SK-N-SH treated with all-trans-retinoic acid at 6 μM for 48 hours (cell line): ENCODE results near the gene EPS8.

Experiments used
- ATAC-seq: fragments of 200-7000 bp; cut with Tn5 transposase; 3 replicates; pipeline ENCODE4 v1.9.1; 2020; ENCODE audit warnings: mild to moderate bottlenecking, moderate library complexity
- ARNTL ChIP-seq: fragments of 450-650 bp; formaldehyde crosslinking; IDR thresholded peaks from 2 replicates; pipeline ENCODE4 v1.5.0; 2020; ENCODE audit warnings: low read depth, mild to moderate bottlenecking, moderate library complexity, borderline replicate concordance
- BACH2 ChIP-seq: fragments of 250-450 bp; sonication (Bioruptor Pico); IDR thresholded peaks from 2 replicates; pipeline ENCODE4 v1.9.0; 2021; ENCODE audit warnings: mild to moderate bottlenecking, borderline replicate concordance
- CSDC2 ChIP-seq: fragments of 250-450 bp; sonication (Bioruptor Pico); IDR thresholded peaks from 2 replicates; pipeline ENCODE4 v1.5.0; 2020; ENCODE audit warnings: mild to moderate bottlenecking, moderate library complexity
- ESRRG ChIP-seq: fragments of 250-450 bp; sonication (Bioruptor Pico); IDR thresholded peaks from 2 replicates; pipeline ENCODE4 v1.6.1; 2021; ENCODE audit warnings: mild to moderate bottlenecking
- GLIS3 ChIP-seq: fragments of 250-450 bp; sonication (Bioruptor Pico); IDR thresholded peaks from 2 replicates; pipeline ENCODE4 v1.5.0; 2020; ENCODE audit warnings: mild to moderate bottlenecking, moderate library complexity
- ISL1 ChIP-seq: fragments of 250-450 bp; sonication (Bioruptor Pico); IDR thresholded peaks from 2 replicates; pipeline ENCODE4 v2.1.2; 2022; ENCODE audit warnings: mild to moderate bottlenecking, moderate library complexity
- OSR1 ChIP-seq: fragments of 250-450 bp; sonication (Bioruptor Pico); IDR thresholded peaks from 2 replicates; pipeline ENCODE4 v1.8.0; 2022; ENCODE audit warnings: moderate library complexity, mild to moderate bottlenecking, inconsistent platforms
- PPARA ChIP-seq: fragments of 250-450 bp; sonication (Bioruptor Pico); IDR thresholded peaks from 2 replicates; pipeline ENCODE4 v1.5.0; 2020; ENCODE audit warnings: mild to moderate bottlenecking, borderline replicate concordance
- RARB ChIP-seq: fragments of 250-450 bp; sonication (Bioruptor Pico); IDR thresholded peaks from 2 replicates; pipeline ENCODE4 v1.8.0; 2021; ENCODE audit warnings: mild to moderate bottlenecking, moderate library complexity
- SNAI2 ChIP-seq: fragments of 250-450 bp; sonication (Bioruptor Pico); IDR thresholded peaks from 2 replicates; pipeline ENCODE4 v1.5.0; 2020; ENCODE audit warnings: mild to moderate bottlenecking, moderate library complexity
- TCF4 ChIP-seq: fragments of 250-450 bp; sonication (Bioruptor Pico); IDR thresholded peaks from 2 replicates; pipeline ENCODE4 v1.8.0; 2021; ENCODE audit warnings: mild to moderate bottlenecking, moderate library complexity, borderline replicate concordance
- TOX ChIP-seq: fragments of 250-450 bp; sonication (Bioruptor Pico); IDR thresholded peaks from 2 replicates; pipeline ENCODE4 v1.8.0; 2021; ENCODE audit warnings: mild to moderate bottlenecking, moderate library complexity, borderline replicate concordance
- ZC3H10 ChIP-seq: fragments of 250-450 bp; sonication (Bioruptor Pico); IDR thresholded peaks from 2 replicates; pipeline ENCODE4 v1.5.1; 2021; ENCODE audit warnings: mild to moderate bottlenecking, moderate library complexity
- ZFP30 ChIP-seq: fragments of 450-650 bp; formaldehyde crosslinking; IDR thresholded peaks from 2 replicates; pipeline ENCODE4 v1.5.0; 2022; ENCODE audit warnings: mild to moderate bottlenecking, moderate library complexity
- ZNF565 ChIP-seq: fragments of 450-650 bp; formaldehyde crosslinking; conservative IDR thresholded peaks from 2 replicates; pipeline ENCODE4 v1.5.0; 2020; ENCODE audit warnings: low read depth, mild to moderate bottlenecking, moderate library complexity
- ZNF70 ChIP-seq: fragments of 450-650 bp; formaldehyde crosslinking; IDR thresholded peaks from 2 replicates; pipeline ENCODE4 v1.5.0; 2020; ENCODE audit warnings: mild to moderate bottlenecking, moderate library complexity
- ZNF8 ChIP-seq: fragments of 450-650 bp; formaldehyde crosslinking; IDR thresholded peaks from 2 replicates; pipeline ENCODE4 v1.5.0; 2020; ENCODE audit warnings: mild to moderate bottlenecking, moderate library complexity
- TF ChIP-seq, protein P1 (sequence below): fragments of 250-450 bp; sonication (Bioruptor Pico); IDR thresholded peaks from 2 replicates; pipeline ENCODE4 v1.8.0; 2021; ENCODE audit warnings: low read depth, mild to moderate bottlenecking, moderate library complexity, borderline replicate concordance
- TF ChIP-seq, protein P2 (sequence below): fragments of 250-450 bp; sonication (Bioruptor Pico); IDR thresholded peaks from 2 replicates; pipeline ENCODE4 v1.5.0; 2020; ENCODE audit warnings: mild to moderate bottlenecking, moderate library complexity
- TF ChIP-seq, protein P3 (sequence below): fragments of 250-450 bp; sonication (Bioruptor Pico); IDR thresholded peaks from 2 replicates; pipeline ENCODE4 v1.5.1; 2021; ENCODE audit warnings: mild to moderate bottlenecking, moderate library complexity
- TF ChIP-seq, protein P4 (sequence below): fragments of 250-450 bp; sonication (Bioruptor Pico); IDR thresholded peaks from 2 replicates; pipeline ENCODE4 v1.5.1; 2020; ENCODE audit warnings: low read depth, mild to moderate bottlenecking, moderate library complexity
- TF ChIP-seq, protein P5 (sequence below): fragments of 250-450 bp; sonication (Bioruptor Pico); IDR thresholded peaks from 2 replicates; pipeline ENCODE4 v1.8.0; 2020; ENCODE audit warnings: mild to moderate bottlenecking, moderate library complexity, borderline replicate concordance

The EPS8 gene

DNA sequence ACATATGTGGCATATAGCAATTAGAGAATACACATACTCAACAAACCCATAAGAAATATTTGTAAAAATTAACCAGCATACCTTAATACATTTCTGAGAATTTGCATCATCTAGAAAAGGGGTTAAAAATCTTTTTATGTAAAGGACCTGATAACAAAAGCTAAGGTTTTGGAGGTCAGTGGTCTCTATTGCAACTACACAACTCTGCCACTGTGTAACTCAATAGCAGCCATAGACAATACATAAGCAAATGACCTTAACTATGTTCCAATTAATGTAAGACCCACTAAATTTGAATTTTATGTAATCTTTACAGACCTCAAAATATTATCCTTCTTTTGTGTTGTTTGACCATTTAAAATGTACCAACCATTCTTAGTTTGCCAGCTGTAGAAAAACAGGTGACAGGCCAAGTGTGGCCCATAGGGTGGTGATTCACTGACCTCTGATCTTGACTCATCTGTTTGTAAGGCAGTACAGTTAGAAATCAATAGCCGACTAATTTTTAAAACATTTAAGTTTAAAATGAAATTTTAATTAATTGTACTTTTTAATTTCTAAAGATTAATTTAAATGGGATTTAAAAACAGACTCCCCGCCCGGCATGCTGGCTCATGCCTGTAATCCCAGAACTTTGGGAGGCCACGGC lies 7.4 kb upstream of the EPS8 start:
- no peak for ATAC-seq
- TF ChIP-seq TOX (CRISPR knock-in tag) (no peak), ARNTL (CRISPR knock-in tag) (no peak), SNAI2 (CRISPR knock-in tag) (no peak), BACH2 (CRISPR knock-in tag) (no peak), TCF4 (CRISPR knock-in tag) (no peak), ZNF8 (CRISPR knock-in tag) (no peak), OSR1 (no peak), GLIS3 (no peak), RARB (no peak), ZC3H10 (no peak), ESRRG (no peak), ZNF70 (CRISPR knock-in tag) (no peak), ZNF565 (no peak)
- TF ChIP-seq, protein P1, sequence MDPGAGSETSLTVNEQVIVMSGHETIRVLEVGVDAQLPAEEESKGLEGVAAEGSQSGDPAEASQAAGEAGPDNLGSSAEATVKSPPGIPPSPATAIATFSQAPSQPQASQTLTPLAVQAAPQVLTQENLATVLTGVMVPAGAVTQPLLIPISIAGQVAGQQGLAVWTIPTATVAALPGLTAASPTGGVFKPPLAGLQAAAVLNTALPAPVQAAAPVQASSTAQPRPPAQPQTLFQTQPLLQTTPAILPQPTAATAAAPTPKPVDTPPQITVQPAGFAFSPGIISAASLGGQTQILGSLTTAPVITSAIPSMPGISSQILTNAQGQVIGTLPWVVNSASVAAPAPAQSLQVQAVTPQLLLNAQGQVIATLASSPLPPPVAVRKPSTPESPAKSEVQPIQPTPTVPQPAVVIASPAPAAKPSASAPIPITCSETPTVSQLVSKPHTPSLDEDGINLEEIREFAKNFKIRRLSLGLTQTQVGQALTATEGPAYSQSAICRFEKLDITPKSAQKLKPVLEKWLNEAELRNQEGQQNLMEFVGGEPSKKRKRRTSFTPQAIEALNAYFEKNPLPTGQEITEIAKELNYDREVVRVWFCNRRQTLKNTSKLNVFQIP (CRISPR knock-in tag), result no peak
- TF ChIP-seq, protein P2, sequence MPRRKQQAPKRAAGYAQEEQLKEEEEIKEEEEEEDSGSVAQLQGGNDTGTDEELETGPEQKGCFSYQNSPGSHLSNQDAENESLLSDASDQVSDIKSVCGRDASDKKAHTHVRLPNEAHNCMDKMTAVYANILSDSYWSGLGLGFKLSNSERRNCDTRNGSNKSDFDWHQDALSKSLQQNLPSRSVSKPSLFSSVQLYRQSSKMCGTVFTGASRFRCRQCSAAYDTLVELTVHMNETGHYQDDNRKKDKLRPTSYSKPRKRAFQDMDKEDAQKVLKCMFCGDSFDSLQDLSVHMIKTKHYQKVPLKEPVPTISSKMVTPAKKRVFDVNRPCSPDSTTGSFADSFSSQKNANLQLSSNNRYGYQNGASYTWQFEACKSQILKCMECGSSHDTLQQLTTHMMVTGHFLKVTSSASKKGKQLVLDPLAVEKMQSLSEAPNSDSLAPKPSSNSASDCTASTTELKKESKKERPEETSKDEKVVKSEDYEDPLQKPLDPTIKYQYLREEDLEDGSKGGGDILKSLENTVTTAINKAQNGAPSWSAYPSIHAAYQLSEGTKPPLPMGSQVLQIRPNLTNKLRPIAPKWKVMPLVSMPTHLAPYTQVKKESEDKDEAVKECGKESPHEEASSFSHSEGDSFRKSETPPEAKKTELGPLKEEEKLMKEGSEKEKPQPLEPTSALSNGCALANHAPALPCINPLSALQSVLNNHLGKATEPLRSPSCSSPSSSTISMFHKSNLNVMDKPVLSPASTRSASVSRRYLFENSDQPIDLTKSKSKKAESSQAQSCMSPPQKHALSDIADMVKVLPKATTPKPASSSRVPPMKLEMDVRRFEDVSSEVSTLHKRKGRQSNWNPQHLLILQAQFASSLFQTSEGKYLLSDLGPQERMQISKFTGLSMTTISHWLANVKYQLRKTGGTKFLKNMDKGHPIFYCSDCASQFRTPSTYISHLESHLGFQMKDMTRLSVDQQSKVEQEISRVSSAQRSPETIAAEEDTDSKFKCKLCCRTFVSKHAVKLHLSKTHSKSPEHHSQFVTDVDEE, result no peak
- TF ChIP-seq, protein P3, sequence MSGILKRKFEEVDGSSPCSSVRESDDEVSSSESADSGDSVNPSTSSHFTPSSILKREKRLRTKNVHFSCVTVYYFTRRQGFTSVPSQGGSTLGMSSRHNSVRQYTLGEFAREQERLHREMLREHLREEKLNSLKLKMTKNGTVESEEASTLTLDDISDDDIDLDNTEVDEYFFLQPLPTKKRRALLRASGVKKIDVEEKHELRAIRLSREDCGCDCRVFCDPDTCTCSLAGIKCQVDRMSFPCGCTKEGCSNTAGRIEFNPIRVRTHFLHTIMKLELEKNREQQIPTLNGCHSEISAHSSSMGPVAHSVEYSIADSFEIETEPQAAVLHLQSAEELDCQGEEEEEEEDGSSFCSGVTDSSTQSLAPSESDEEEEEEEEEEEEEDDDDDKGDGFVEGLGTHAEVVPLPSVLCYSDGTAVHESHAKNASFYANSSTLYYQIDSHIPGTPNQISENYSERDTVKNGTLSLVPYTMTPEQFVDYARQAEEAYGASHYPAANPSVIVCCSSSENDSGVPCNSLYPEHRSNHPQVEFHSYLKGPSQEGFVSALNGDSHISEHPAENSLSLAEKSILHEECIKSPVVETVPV, result no peak

DNA sequence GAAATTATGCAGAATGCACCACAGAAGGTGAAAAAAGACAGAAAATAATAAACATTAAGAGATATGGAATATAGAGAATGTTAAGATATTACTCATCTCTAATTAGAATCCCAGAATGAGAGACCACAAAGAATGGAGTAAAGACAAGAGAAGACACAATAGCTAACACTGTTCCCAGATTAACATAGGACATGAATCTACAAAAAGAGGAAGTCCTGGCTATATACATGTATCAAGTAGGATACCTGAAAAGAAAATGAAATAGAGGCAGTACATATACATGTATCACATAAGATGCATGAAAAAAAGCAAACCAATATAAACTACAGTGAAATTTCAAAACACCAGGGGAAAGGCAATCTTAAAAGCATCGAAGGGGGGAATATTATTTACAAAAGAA lies 5.6 kb upstream of the EPS8 start:
- TF ChIP-seq SNAI2 (CRISPR knock-in tag), result no peak
- no peak for TF ChIP-seq ZFP30 (CRISPR knock-in tag)
- TF ChIP-seq, protein P2, result no peak
- TF ChIP-seq ISL1 (CRISPR knock-in tag), result no peak
- TF ChIP-seq ZNF565, result no peak
- TF ChIP-seq PPARA (CRISPR knock-in tag), result no peak
- no peak for TF ChIP-seq ZC3H10
- no peak for TF ChIP-seq OSR1
- TF ChIP-seq, protein P4, sequence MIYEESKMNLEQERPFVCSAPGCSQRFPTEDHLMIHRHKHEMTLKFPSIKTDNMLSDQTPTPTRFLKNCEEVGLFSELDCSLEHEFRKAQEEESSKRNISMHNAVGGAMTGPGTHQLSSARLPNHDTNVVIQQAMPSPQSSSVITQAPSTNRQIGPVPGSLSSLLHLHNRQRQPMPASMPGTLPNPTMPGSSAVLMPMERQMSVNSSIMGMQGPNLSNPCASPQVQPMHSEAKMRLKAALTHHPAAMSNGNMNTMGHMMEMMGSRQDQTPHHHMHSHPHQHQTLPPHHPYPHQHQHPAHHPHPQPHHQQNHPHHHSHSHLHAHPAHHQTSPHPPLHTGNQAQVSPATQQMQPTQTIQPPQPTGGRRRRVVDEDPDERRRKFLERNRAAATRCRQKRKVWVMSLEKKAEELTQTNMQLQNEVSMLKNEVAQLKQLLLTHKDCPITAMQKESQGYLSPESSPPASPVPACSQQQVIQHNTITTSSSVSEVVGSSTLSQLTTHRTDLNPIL (CRISPR knock-in tag), result no peak
- TF ChIP-seq CSDC2 (CRISPR knock-in tag), result no peak
- no peak for TF ChIP-seq ESRRG
- TF ChIP-seq ZNF8 (CRISPR knock-in tag), result no peak
- TF ChIP-seq BACH2 (CRISPR knock-in tag), result no peak
- TF ChIP-seq GLIS3, result no peak
- TF ChIP-seq, protein P5, sequence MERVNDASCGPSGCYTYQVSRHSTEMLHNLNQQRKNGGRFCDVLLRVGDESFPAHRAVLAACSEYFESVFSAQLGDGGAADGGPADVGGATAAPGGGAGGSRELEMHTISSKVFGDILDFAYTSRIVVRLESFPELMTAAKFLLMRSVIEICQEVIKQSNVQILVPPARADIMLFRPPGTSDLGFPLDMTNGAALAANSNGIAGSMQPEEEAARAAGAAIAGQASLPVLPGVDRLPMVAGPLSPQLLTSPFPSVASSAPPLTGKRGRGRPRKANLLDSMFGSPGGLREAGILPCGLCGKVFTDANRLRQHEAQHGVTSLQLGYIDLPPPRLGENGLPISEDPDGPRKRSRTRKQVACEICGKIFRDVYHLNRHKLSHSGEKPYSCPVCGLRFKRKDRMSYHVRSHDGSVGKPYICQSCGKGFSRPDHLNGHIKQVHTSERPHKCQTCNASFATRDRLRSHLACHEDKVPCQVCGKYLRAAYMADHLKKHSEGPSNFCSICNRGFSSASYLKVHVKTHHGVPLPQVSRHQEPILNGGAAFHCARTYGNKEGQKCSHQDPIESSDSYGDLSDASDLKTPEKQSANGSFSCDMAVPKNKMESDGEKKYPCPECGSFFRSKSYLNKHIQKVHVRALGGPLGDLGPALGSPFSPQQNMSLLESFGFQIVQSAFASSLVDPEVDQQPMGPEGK, result no peak
- no peak for TF ChIP-seq TOX (CRISPR knock-in tag)
- TF ChIP-seq, protein P1 (CRISPR knock-in tag), result no peak
- TF ChIP-seq ARNTL (CRISPR knock-in tag), result no peak
- no peak for TF ChIP-seq TCF4 (CRISPR knock-in tag)
- ATAC-seq, result no peak
